H1 (cell line): ENCODE data around the gene YEATS2. TPM values are rescaled to one million over a fixed set of nuclear protein-coding genes. Genes with fewer than 3 reads are reported as not detected.

Experiments
- CTCF ChIA-PET: fragments of 300-600 bp; sonication (Branson Sonifier 250); formaldehyde crosslinking; loops from one replicate; lab custom pipeline; 2021; ENCODE audit not compliant: partially characterized antibody; lab: Charles Lee
- POLR2A ChIA-PET: fragments of 300-600 bp; sonication (Branson Sonifier 250); formaldehyde crosslinking; loops from one replicate; lab custom pipeline; 2021; ENCODE audit warnings: inconsistent platforms; ENCODE audit not compliant: partially characterized antibody; lab: Charles Lee
- DNase-seq, 2 experiments: peaks; one replicate each; pipeline versions ENCODE4 v3.0.0 to v3.0.0-alpha.2; 2010 to 2022; ENCODE audit warnings: low spot score in 2 of 2, low read depth in 1 of 2, mixed read lengths in 1 of 2
- FAIRE-seq: peaks from 2 replicates; lab custom pipeline; 2011; peaks lifted over from hg19 to GRCh38; lab: Jason Lieb, UNC
- H2AFZ ChIP-seq: 2 replicates; pipeline ENCODE4 v1.8.1; 2012; ENCODE audit warnings: low read length, inconsistent platforms
- H2AK5ac ChIP-seq: 2 replicates; pipeline ENCODE4 v1.6.1; 2013; ENCODE audit warnings: low read depth, low read length
- H2BK120ac ChIP-seq: replicated peaks from 2 replicates; pipeline ENCODE3; 2013; ENCODE audit warnings: low read depth, low read length, inconsistent platforms
- H2BK12ac ChIP-seq: 2 replicates; pipeline ENCODE4 v1.6.1; 2013; ENCODE audit warnings: low read depth, low read length
- H2BK15ac ChIP-seq: 2 replicates; pipeline ENCODE4 v1.6.1; 2013; ENCODE audit warnings: low read length
- H2BK20ac ChIP-seq: 2 replicates; pipeline ENCODE4 v1.6.1; 2013; ENCODE audit warnings: low read length
- H2BK5ac ChIP-seq: 2 replicates; pipeline ENCODE4 v1.6.1; 2013; ENCODE audit warnings: low read depth, low read length
- H3K14ac ChIP-seq: 2 replicates; pipeline ENCODE4 v1.6.1; 2013; ENCODE audit warnings: inconsistent platforms; ENCODE audit not compliant: insufficient read length
- H3K18ac ChIP-seq: 2 replicates; pipeline ENCODE4 v1.6.1; 2013; ENCODE audit warnings: low read length; ENCODE audit errors: extremely low read depth
- H3K23ac ChIP-seq: 2 replicates; pipeline ENCODE4 v1.6.1; 2013; ENCODE audit warnings: inconsistent platforms; ENCODE audit not compliant: insufficient read length
- H3K23me2 ChIP-seq: 2 replicates; pipeline ENCODE4 v1.6.1; 2013; ENCODE audit warnings: low read depth, low read length
- H3K27ac ChIP-seq: 2 replicates; pipeline ENCODE4 v1.6.1; 2011; ENCODE audit warnings: low read depth, low read length, inconsistent platforms
- H3K27me3 ChIP-seq, 4 experiments: replicated peaks in 1 of 4; 1 replicate in 1 of 4; 2 replicates in 3 of 4; pipeline versions ENCODE4 v1.6.1 to v1.8.1; 2011 to 2013; ENCODE audit warnings: low read length in 3 of 4, mild to moderate bottlenecking in 3 of 4, inconsistent platforms in 2 of 4, mixed read lengths in 2 of 4, moderate library complexity in 1 of 4; ENCODE audit not compliant: control insufficient read depth in 3 of 4, insufficient read depth in 3 of 4; ENCODE audit errors: extremely low read depth in 1 of 4
- H3K36me3 ChIP-seq, 4 experiments: 2 replicates each; pipeline versions ENCODE4 v1.6.1 to v1.8.1; 2011 to 2013; ENCODE audit warnings: mild to moderate bottlenecking in 4 of 4, low read length in 3 of 4, moderate library complexity in 2 of 4, control low read depth in 1 of 4, inconsistent platforms in 1 of 4; ENCODE audit not compliant: insufficient read depth in 4 of 4, control insufficient read depth in 2 of 4
- H3K4ac ChIP-seq: replicated peaks from 2 replicates; pipeline ENCODE3; 2013; ENCODE audit warnings: low read length, low read depth, mixed read lengths, inconsistent platforms; ENCODE audit not compliant: insufficient read length
- H3K4me1 ChIP-seq, 4 experiments: replicated peaks in 1 of 4; 1 replicate in 1 of 4; 2 replicates in 3 of 4; pipeline versions ENCODE4 v1.6.1 to v1.8.1; 2011 to 2013; ENCODE audit warnings: low read length in 3 of 4, inconsistent platforms in 2 of 4, mixed read lengths in 1 of 4; ENCODE audit not compliant: insufficient read depth in 4 of 4, control insufficient read depth in 3 of 4
- H3K4me2 ChIP-seq, 2 experiments: 2 replicates each; pipeline versions ENCODE4 v1.6.1 to v1.8.1; 2011 to 2013; ENCODE audit warnings: low read depth in 2 of 2, low read length in 2 of 2, control low read depth in 1 of 2, inconsistent platforms in 1 of 2, mild to moderate bottlenecking in 1 of 2; ENCODE audit not compliant: insufficient read depth in 1 of 2
- H3K4me3 ChIP-seq, 4 experiments: fragments of 200-600, 300-600 bp in 1 of 4; sonication (generic), shearing (Covaris generic), sonication (Bioruptor Twin) in 1 of 4; 2 replicates each; pipeline versions ENCODE4 v1.5.1 to v1.8.1; 2011 to 2016; ENCODE audit warnings: low read length in 4 of 4, low read depth in 3 of 4, control low read depth in 2 of 4, inconsistent platforms in 2 of 4, mild to moderate bottlenecking in 2 of 4, mixed read lengths in 1 of 4, moderate library complexity in 1 of 4; ENCODE audit not compliant: insufficient read depth in 2 of 4; ENCODE audit errors: extremely low read depth in 1 of 4
- H3K56ac ChIP-seq: replicated peaks from 2 replicates; pipeline ENCODE3; 2013; ENCODE audit warnings: low read depth, mild to moderate bottlenecking, mixed read lengths, low read length, inconsistent platforms; ENCODE audit not compliant: insufficient read length
- H3K79me1 ChIP-seq: 2 replicates; pipeline ENCODE4 v1.6.1; 2013; ENCODE audit warnings: low read depth, low read length, control low read depth
- H3K79me2 ChIP-seq, 2 experiments: 2 replicates each; pipeline versions ENCODE4 v1.6.1 to v1.8.1; 2012 to 2013; ENCODE audit warnings: low read length in 2 of 2, mild to moderate bottlenecking in 2 of 2, inconsistent platforms in 1 of 2; ENCODE audit not compliant: insufficient read depth in 2 of 2, control insufficient read depth in 1 of 2
- H3K9ac ChIP-seq, 4 experiments: replicated peaks in 1 of 4; 1 replicate in 1 of 4; 2 replicates in 3 of 4; pipeline versions ENCODE4 v1.6.1 to v1.8.1; 2011 to 2013; ENCODE audit warnings: low read depth in 3 of 4, low read length in 3 of 4, control low read depth in 2 of 4, mild to moderate bottlenecking in 2 of 4, moderate library complexity in 2 of 4, inconsistent platforms in 1 of 4; ENCODE audit errors: extremely low read depth in 1 of 4
- H3K9me3 ChIP-seq, 2 experiments: 2 replicates each; pipeline versions ENCODE4 v1.6.1 to v1.8.1; 2012 to 2013; ENCODE audit warnings: mild to moderate bottlenecking in 2 of 2, moderate library complexity in 2 of 2, control low read depth in 1 of 2, inconsistent platforms in 1 of 2, low read depth in 1 of 2, low read length in 1 of 2, mixed read lengths in 1 of 2; ENCODE audit not compliant: insufficient read depth in 2 of 2
- H4K20me1 ChIP-seq, 2 experiments: replicated peaks in 1 of 2; 2 replicates each; pipeline versions ENCODE3 to v1.8.1; 2011 to 2013; ENCODE audit warnings: inconsistent platforms in 2 of 2, low read length in 2 of 2, mild to moderate bottlenecking in 1 of 2; ENCODE audit not compliant: insufficient read depth in 2 of 2, control insufficient read depth in 1 of 2
- H4K5ac ChIP-seq: 2 replicates; pipeline ENCODE4 v1.6.1; 2013; ENCODE audit warnings: low read length, low read depth, mixed read lengths, inconsistent platforms; ENCODE audit not compliant: insufficient read length
- H4K8ac ChIP-seq: 2 replicates; pipeline ENCODE4 v1.8.0; 2013; ENCODE audit warnings: mild to moderate bottlenecking, moderate library complexity, low read length, inconsistent platforms; ENCODE audit not compliant: insufficient read depth; ENCODE audit errors: extremely low read depth
- H4K91ac ChIP-seq: replicated peaks from 2 replicates; pipeline ENCODE3; 2013; ENCODE audit warnings: low read length, mixed read lengths, inconsistent platforms; ENCODE audit not compliant: insufficient read length
- CEBPB ChIP-seq: IDR thresholded peaks from 2 replicates; pipeline ENCODE4 v1.6.1; 2012; ENCODE audit warnings: low read depth, low read length
- CTCF ChIP-seq, 3 experiments: IDR thresholded peaks; 1 replicate in 2 of 3; 2 replicates in 1 of 3; pipeline versions ENCODE4 v1.5.1 to v1.6.1; 2011; ENCODE audit warnings: low read length in 3 of 3, mild to moderate bottlenecking in 3 of 3, inconsistent platforms in 2 of 3, low read depth in 1 of 3, moderate library complexity in 1 of 3; ENCODE audit not compliant: insufficient read depth in 1 of 3; ENCODE audit errors: control extremely low read depth in 1 of 3
- WGBS, 2 experiments: shearing (Covaris generic) in 1 of 2; methylation state at CpG; one replicate each; pipeline versions ENCODE4 v1.1.6 to v1.1.7; 2013 to 2015; ENCODE audit warnings: low lambda C conversion rate in 2 of 2, mixed read lengths in 2 of 2, inconsistent platforms in 1 of 2, low coverage in 1 of 2, missing lambda C conversion rate in 1 of 2; ENCODE audit not compliant: insufficient replicate concordance in 2 of 2, insufficient coverage in 1 of 2, insufficient read length in 1 of 2; ENCODE audit errors: extremely low coverage in 1 of 2, missing lambda C conversion rate in 1 of 2; 5-methylcytosine and 5-hydroxymethylcytosine counted together
- polyA plus RNA-seq, 7 experiments: library from polyadenylated mRNA; depleted of rRNA in 3 of 7; stranded (reverse) in 5 of 7; unstranded in 2 of 7; fragments of >200 nt in 5 of 7; fragments of 200-250 nt in 2 of 7; gene quantifications; 1 replicate in 5 of 7; 2 replicates in 1 of 7; 4 replicates in 1 of 7; pipeline versions ENCODE4 v1.2.1 to v1.2.3, GENCODE V29; 2011 to 2013; ENCODE audit warnings: missing spikeins in 2 of 7, mixed read lengths in 2 of 7
- total RNA-seq: library from RNA; stranded (reverse); fragmentation: NEBNext Ultra II Directional; extraction: Animal tissue kit (Norgen Biotek cat#: 25700); gene quantifications from 2 replicates; pipeline ENCODE4 v1.2.1, GENCODE V29; 2021

Gene YEATS2
- total and polyA plus RNA-seq, 2 of the 8 experiments (the other 6 are each of a cell fraction or from before 2014, with no cell fraction given) = 35.3 to 53.7 TPM

- no peaks in the 10 kb centered on the region for H3K79me1 ChIP-seq
- no peaks in the 10 kb centered on the region for H3K9me3 ChIP-seq
- H2AFZ ChIP-seq = no peak overlapping the region
- H3K23me2 ChIP-seq = no peaks in the 10 kb centered on the region
- no peak overlapping the region for H3K27ac ChIP-seq
- H2BK120ac ChIP-seq = no peak overlapping the region
- H4K8ac ChIP-seq = no peak overlapping the region
- no peaks in the 10 kb centered on the region for H3K4me1 ChIP-seq
- H3K9ac ChIP-seq = no peak overlapping the region
- H2BK5ac ChIP-seq = no peak overlapping the region
- CTCF ChIA-PET = interaction anchor here (1.4 kb wide), 1 partner anchor 11 kb away, joined by 4 read pairs; no protein-coding TSS in a partner anchor
- no peak overlapping the region for H3K4me2 ChIP-seq
- no peak for FAIRE-seq
- H2BK15ac ChIP-seq = no peak overlapping the region
- no peak overlapping the region for H4K5ac ChIP-seq
- peak; percentile 79 for TF ChIP-seq CEBPB
- no peak for TF ChIP-seq CTCF (IDR thresholded peaks at IDR 0.05; ENCODE audit: control extremely low read depth in 1 of 3, insufficient read depth in 1 of 3, low read depth in 1 of 3, low read length in 3 of 3)
- TF ChIP-seq, all 59 proteins: peak for 1
- no peak for DNase-seq
- 90% methylated on average over 3 of the region's 3 CpGs; no CpG with 5 or more reads in 1 of the 2 experiments for WGBS, 2 experiments
- H3K27me3 ChIP-seq = no peaks in the 10 kb centered on the region
- no peak overlapping the region for H3K23ac ChIP-seq
- H2BK20ac ChIP-seq = no peak overlapping the region
- H3K18ac ChIP-seq = no peak overlapping the region
- no peak overlapping the region for H2AK5ac ChIP-seq
- no peak overlapping the region for H3K4me3 ChIP-seq
- no peak overlapping the region for H3K56ac ChIP-seq
- no peak overlapping the region for H4K91ac ChIP-seq
- POLR2A ChIA-PET = interaction anchor here (1.0 to 1.3 kb wide), 3 partner anchors 11 to 44 kb away, joined by 3 read pairs; partner anchors contain the start of genes KLHL24 and YEATS2
- no peak overlapping the region for H3K14ac ChIP-seq
- H4K20me1 ChIP-seq = no peaks in the 10 kb centered on the region
- no peak overlapping the region for H3K4ac ChIP-seq
- H3K79me2 ChIP-seq = no peaks in the 10 kb centered on the region
- H3K36me3 ChIP-seq = peaks cover 0 to 6% (median 0%) of the 10 kb centered on the region in 4 experiments; a peak in 1 of 8 replicates
- no peak overlapping the region for H2BK12ac ChIP-seq
These were observed 17.5 kb upstream of the YEATS2 start for GRCh38 chr3:183680061-183680460.
